IMR-90 (cell line): ENCODE results near the gene MOAP1. TPM values are rescaled to one million over a fixed set of nuclear protein-coding genes. Genes with fewer than 3 reads are reported as not detected.

Experiments used
- ATAC-seq: fragments of 200-7000 bp; cut with Tn5 transposase; 2 replicates; pipeline ENCODE4 v1.9.1; 2020; ENCODE audit warnings: low read depth, mild to moderate bottlenecking, moderate library complexity
- BruUV-seq: library from RNA; stranded (reverse); fragments of 400-500 nt; replicated peaks from 2 replicates; lab custom pipeline; 2021; lab: Mats Ljungman, UMichigan
- CTCF ChIA-PET: fragments of 300-600 bp; formaldehyde crosslinking; extraction: SDS; loops from one replicate; lab custom pipeline; 2021; ENCODE audit warnings: antibody characterized with exemption; lab: Yijun Ruan, JAX
- POLR2A ChIA-PET: fragments of 300-600 bp; sonication (Branson Sonifier 250); formaldehyde crosslinking; loops from one replicate; lab custom pipeline; 2022; ENCODE audit warnings: antibody characterized with exemption; ENCODE audit not compliant: unreplicated experiment; lab: Charles Lee
- DNase-seq: peaks from one replicate; pipeline ENCODE4 v3.0.0; 2013
- H2AFZ ChIP-seq: replicated peaks from 2 replicates; pipeline ENCODE3; 2013; ENCODE audit warnings: low read length, mild to moderate bottlenecking; ENCODE audit not compliant: poor library complexity
- H2AK5ac ChIP-seq: 2 replicates; pipeline ENCODE4 v1.6.1; 2013; ENCODE audit warnings: low read depth, low read length, inconsistent platforms
- H2AK9ac ChIP-seq: replicated peaks from 2 replicates; pipeline ENCODE3; 2013; ENCODE audit warnings: mild to moderate bottlenecking, low read depth, low read length, moderate library complexity; ENCODE audit not compliant: poor library complexity
- H2BK120ac ChIP-seq: 2 replicates; pipeline ENCODE4 v1.6.1; 2013; ENCODE audit warnings: low read depth, low read length, inconsistent platforms
- H2BK15ac ChIP-seq: 3 replicates; pipeline ENCODE4 v1.6.1; 2013; ENCODE audit warnings: low read depth, low read length, inconsistent platforms
- H2BK20ac ChIP-seq: 2 replicates; pipeline ENCODE4 v1.6.1; 2013; ENCODE audit warnings: low read depth, mild to moderate bottlenecking, inconsistent platforms, low read length, moderate library complexity
- H2BK5ac ChIP-seq: 2 replicates; pipeline ENCODE4 v1.6.1; 2013; ENCODE audit warnings: mild to moderate bottlenecking, low read depth, low read length, inconsistent platforms; ENCODE audit not compliant: poor library complexity, severe bottlenecking
- H3K14ac ChIP-seq: replicated peaks from 2 replicates; pipeline ENCODE4 v1.6.1; 2013; ENCODE audit warnings: low read depth, low read length, inconsistent platforms
- H3K18ac ChIP-seq: 2 replicates; pipeline ENCODE4 v1.6.1; 2013; ENCODE audit warnings: low read depth, low read length, control low read depth
- H3K23ac ChIP-seq: 2 replicates; pipeline ENCODE4 v1.6.1; 2013; ENCODE audit warnings: low read depth, low read length, inconsistent platforms
- H3K27ac ChIP-seq: 2 replicates; pipeline ENCODE4 v1.5.1; 2013; ENCODE audit warnings: mild to moderate bottlenecking, control low read depth, low read length; ENCODE audit not compliant: insufficient read depth
- H3K27me3 ChIP-seq: 2 replicates; pipeline ENCODE4 v1.6.1; 2013; ENCODE audit warnings: low read length; ENCODE audit not compliant: control insufficient read depth, insufficient read depth
- H3K36me3 ChIP-seq: 2 replicates; pipeline ENCODE4 v1.6.1; 2013; ENCODE audit warnings: low read length, mixed read lengths; ENCODE audit not compliant: control insufficient read depth, insufficient read depth
- H3K4ac ChIP-seq: 2 replicates; pipeline ENCODE4 v1.6.1; 2013; ENCODE audit warnings: low read depth, low read length, inconsistent platforms
- H3K4me1 ChIP-seq: 2 replicates; pipeline ENCODE4 v1.6.1; 2013; ENCODE audit warnings: low read length, mixed read lengths; ENCODE audit not compliant: control insufficient read depth, insufficient read depth
- H3K4me2 ChIP-seq: 2 replicates; pipeline ENCODE4 v1.6.1; 2013; ENCODE audit warnings: low read depth, mild to moderate bottlenecking, control low read depth, low read length, moderate library complexity
- H3K4me3 ChIP-seq: 2 replicates; pipeline ENCODE4 v1.5.1; 2013; ENCODE audit warnings: low read depth, mild to moderate bottlenecking, control low read depth, low read length, moderate library complexity; ENCODE audit not compliant: insufficient read depth
- H3K56ac ChIP-seq: 2 replicates; pipeline ENCODE4 v1.6.1; 2013; ENCODE audit warnings: low read length, inconsistent platforms; ENCODE audit not compliant: insufficient read depth; ENCODE audit errors: extremely low read depth
- H3K79me1 ChIP-seq, 2 experiments: 2 replicates each; pipeline ENCODE4 v1.6.1; 2013; ENCODE audit warnings: low read length in 2 of 2, inconsistent platforms in 1 of 2, low read depth in 1 of 2
- H3K9ac ChIP-seq: 2 replicates; pipeline ENCODE4 v1.6.1; 2013; ENCODE audit warnings: low read depth, low read length, control low read depth
- H3K9me1 ChIP-seq: 2 replicates; pipeline ENCODE4 v1.6.1; 2013; ENCODE audit warnings: low read length, inconsistent platforms; ENCODE audit not compliant: insufficient read depth
- H3K9me3 ChIP-seq: 2 replicates; pipeline ENCODE4 v1.6.1; 2013; ENCODE audit warnings: low read length; ENCODE audit not compliant: control insufficient read depth, insufficient read depth
- H4K20me1 ChIP-seq: 2 replicates; pipeline ENCODE4 v1.6.1; 2013; ENCODE audit warnings: low read length, inconsistent platforms; ENCODE audit not compliant: insufficient read depth
- H4K5ac ChIP-seq: 2 replicates; pipeline ENCODE4 v1.6.1; 2013; ENCODE audit warnings: mild to moderate bottlenecking, low read depth, low read length, control low read depth
- H4K8ac ChIP-seq, 2 experiments: 2 replicates each; pipeline ENCODE4 v1.6.1; 2013; ENCODE audit warnings: low read depth in 2 of 2, low read length in 2 of 2, control low read depth in 1 of 2, inconsistent platforms in 1 of 2
- H4K91ac ChIP-seq: 2 replicates; pipeline ENCODE4 v1.6.1; 2013; ENCODE audit warnings: low read depth, low read length, inconsistent platforms; ENCODE audit not compliant: insufficient read depth
- CEBPB ChIP-seq: IDR thresholded peaks from 2 replicates; pipeline ENCODE4 v1.6.1; 2012; ENCODE audit warnings: low read depth, low read length, improper control_type of control experiment
- MAFK ChIP-seq: IDR thresholded peaks from 2 replicates; pipeline ENCODE4 v1.6.1; 2012; ENCODE audit warnings: low read depth, low read length, improper control_type of control experiment
- POLR2A ChIP-seq: IDR thresholded peaks from 2 replicates; pipeline ENCODE4 v1.6.1; 2012; ENCODE audit warnings: mild to moderate bottlenecking, low read depth, low read length
- RAD21 ChIP-seq: IDR thresholded peaks from 2 replicates; pipeline ENCODE4 v1.6.1; 2012; ENCODE audit warnings: low read length, improper control_type of control experiment
- WGBS, 2 experiments: methylation state at CpG; one replicate each; pipeline versions ENCODE4 v1.1.5 to v1.1.7; 2013; ENCODE audit warnings: missing lambda C conversion rate in 2 of 2; ENCODE audit not compliant: insufficient read length in 1 of 2; ENCODE audit errors: extremely low coverage in 2 of 2; 5-methylcytosine and 5-hydroxymethylcytosine counted together
- dilution Hi-C: fragments of 300-500 bp; cut with HindIII; formaldehyde crosslinking; loops from one replicate; pipeline ENCODE4 v1.14.3; 2018; ENCODE audit warnings: low sequenced_read_pairs; ENCODE audit not compliant: unreplicated experiment
- in situ Hi-C: fragments of 300-500 bp; cut with MboI; formaldehyde crosslinking; loops from 3 replicates; pipeline ENCODE4 v1.14.3; 2019; ENCODE audit warnings: low sequenced_read_pairs, inconsistent platforms, mixed read lengths
- intact Hi-C: fragments of 100-400 bp; cut with micrococcal nuclease; formaldehyde crosslinking; loops from 2 replicates; pipeline ENCODE4 v1.10.0; 2022
- polyA plus RNA-seq, 3 experiments: library from polyadenylated mRNA; depleted of rRNA; stranded (reverse); fragments of >200 nt; gene quantifications; 2 replicates each; pipeline ENCODE4 v1.2.3, GENCODE V29; 2012; ENCODE audit warnings: low replicate concordance in 1 of 3
- total RNA-seq: library from RNA; depleted of rRNA; stranded (reverse); fragments of >200 nt; gene quantifications from 2 replicates; pipeline ENCODE4 v1.2.3, GENCODE V29; 2012

Gene MOAP1
- total and polyA plus RNA-seq, 2 of the 4 experiments (the other 2 are of a cell fraction), result 9.9 to 13.2 TPM

DNA sequence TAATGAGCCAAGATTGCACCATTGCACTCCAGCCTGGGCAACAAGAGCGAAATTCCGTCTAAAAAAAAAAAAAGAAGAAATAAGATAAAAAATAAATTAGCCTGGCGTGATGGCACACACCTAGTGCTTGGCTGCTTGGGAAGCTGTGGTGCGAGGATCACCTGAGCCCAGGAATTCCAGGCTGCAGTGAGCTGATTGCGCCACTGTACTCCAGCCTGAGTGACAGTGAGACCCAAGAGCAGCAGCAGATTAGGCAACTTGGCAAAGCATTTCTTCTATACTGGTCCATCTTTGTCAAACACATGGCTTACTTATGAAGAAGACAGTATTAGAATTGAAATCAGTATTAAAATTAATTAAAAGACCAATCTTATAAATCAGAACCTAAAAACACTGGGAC lies 15.9 kb upstream of the MOAP1 start:
- Histone ChIP-seq H3K56ac (no peak overlapping the region), H4K20me1 (no peaks in the 10 kb centered on the region), H4K91ac (no peak overlapping the region), H4K8ac (no peak overlapping the region), H3K4ac (no peak overlapping the region), H3K9me3 (no peaks in the 10 kb centered on the region), H3K27ac (no peak overlapping the region), H3K27me3 (no peaks in the 10 kb centered on the region), H2BK5ac (no peak overlapping the region), H3K4me2 (no peak overlapping the region), H3K4me1 (no peaks in the 10 kb centered on the region), H3K9ac (no peak overlapping the region), H2BK20ac (no peak overlapping the region), H3K23ac (no peak overlapping the region), H2AK5ac (no peak overlapping the region), H3K9me1 (no peaks in the 10 kb centered on the region), H3K4me3 (no peak overlapping the region), H2BK120ac (no peak overlapping the region), H3K36me3 (0 out of 2 replicates have a peak, but pooled peaks cover 1% of the 10 kb centered on the region), H3K14ac (no peak overlapping the region), H3K18ac (no peak overlapping the region), H4K5ac (no peak overlapping the region), H3K79me1 (peaks cover 6 to 15% of the 10 kb centered on the region in 2 experiments; a peak in 3 of 4 replicates), H2AK9ac (no peak overlapping the region), H2AFZ (no peak overlapping the region), H2BK15ac (no peak overlapping the region)
- in situ Hi-C loops (no loop called here), dilution Hi-C loops (no loop called here), intact Hi-C loops (no loop called here)
- no TSS peak for BruUV-seq
- 90% methylated on average over 2 of the region's 5 CpGs; no CpG with 5 or more reads in 1 of the 2 experiments for WGBS, 2 experiments
- ChIA-PET POLR2A (no interaction called here), CTCF (no interaction called here)
- no peak for DNase-seq
- TF ChIP-seq POLR2A, result no peak
- TF ChIP-seq RAD21, result no peak
- TF ChIP-seq CEBPB, result no peak
- TF ChIP-seq MAFK, result no peak
- ATAC-seq, result no peak
